GM15510 (cell line): Measurements from ENCODE around the gene RPL38.

ENCODE experiments used
- POLR2A ChIP-seq: IDR thresholded peaks from 3 replicates; pipeline ENCODE4 v1.6.1; 2011; ENCODE audit warnings: borderline replicate concordance; ENCODE audit not compliant: insufficient read length; ENCODE audit errors: extremely low read depth

Gene RPL38

GRCh38 chr17:74199306-74200092 is 4.0 kb upstream of the RPL38 start:
- no peak for TF ChIP-seq POLR2A

GRCh38 chr17:74200112-74200511 is 3.4 kb upstream of the RPL38 start:
- TF ChIP-seq POLR2A: no peak

- TF ChIP-seq POLR2A: no peak
These were observed 2.2 kb upstream of the RPL38 start for GRCh38 chr17:74201250-74201649.

GRCh38 chr17:74201948-74202347 is 1.5 kb upstream of the RPL38 start:
- TF ChIP-seq POLR2A: no peak

GRCh38 chr17:74202938-74203337 is 540 bp upstream of the RPL38 start:
- TF ChIP-seq POLR2A: no peak

- TF ChIP-seq POLR2A: no peak
These were observed 996 bp downstream of the RPL38 start for GRCh38 chr17:74204474-74204873.

GRCh38 chr17:74205274-74205673 is 1.8 kb downstream of the RPL38 start:
- no peak for TF ChIP-seq POLR2A

GRCh38 chr17:74206332-74206818 is 2.9 kb downstream of the RPL38 start:
- no peak for TF ChIP-seq POLR2A

- peak; percentile 36 for TF ChIP-seq POLR2A
These were observed 7.0 kb downstream of the RPL38 start for GRCh38 chr17:74210191-74211140.

GRCh38 chr17:74211141-74211911 is 7.8 kb downstream of the RPL38 start:
- peak; percentile 23 for TF ChIP-seq POLR2A

- TF ChIP-seq POLR2A: no peak
These were observed 8.4 kb downstream of the RPL38 start for GRCh38 chr17:74211912-74212208.

- TF ChIP-seq POLR2A: no peak
These were observed 8.9 kb downstream of the RPL38 start for GRCh38 chr17:74212209-74212912.

- no peak for TF ChIP-seq POLR2A
These were observed 9.7 kb downstream of the RPL38 start, which contains the start of gene TTYH2 for GRCh38 chr17:74212913-74213791. Gene TTYH2 (plus strand): TSS chr17:74213571. CDS start chr17:74213588, 17 bp downstream.
